Duodenal mucosa (tissue), 2 donors: ENCODE results near the gene CUEDC1.
"Not testable (repeated sequence)": the region's sequence is repeated elsewhere in the genome, so short reads cannot be mapped to it uniquely, and the experiment has no call there.

Experiments
- H3K27ac ChIP-seq: one replicate; pipeline ENCODE4 v1.7.0; 2013; ENCODE audit warnings: low read depth, low read length
- H3K27me3 ChIP-seq, 2 donors: one replicate each; pipeline ENCODE4 v1.7.0; 2013; ENCODE audit warnings: low read length in 2 of 2, control low read depth in 1 of 2; ENCODE audit not compliant: insufficient read depth in 2 of 2, control insufficient read depth in 1 of 2
- H3K36me3 ChIP-seq, 2 donors: one replicate each; pipeline ENCODE4 v1.7.0; 2013; ENCODE audit warnings: low read length in 2 of 2, control low read depth in 1 of 2; ENCODE audit not compliant: insufficient read depth in 2 of 2, control insufficient read depth in 1 of 2
- H3K4me1 ChIP-seq, 2 donors: one replicate each; pipeline ENCODE4 v1.7.0; 2013; ENCODE audit warnings: low read length in 2 of 2, control low read depth in 1 of 2; ENCODE audit not compliant: insufficient read depth in 2 of 2, control insufficient read depth in 1 of 2
- H3K4me3 ChIP-seq, 2 donors: one replicate each; pipeline ENCODE4 v1.7.0; 2013; ENCODE audit warnings: low read length in 2 of 2, low read depth in 1 of 2
- H3K9ac ChIP-seq, 2 donors: one replicate each; pipeline ENCODE4 v1.7.0; 2013; ENCODE audit warnings: low read length in 2 of 2, low read depth in 1 of 2
- H3K9me3 ChIP-seq, 2 donors: one replicate each; pipeline ENCODE4 v1.7.0; 2013; ENCODE audit warnings: low read length in 2 of 2, control low read depth in 1 of 2; ENCODE audit not compliant: control insufficient read depth in 1 of 2

The CUEDC1 gene

GRCh38 chr17:57927048-57927723, 28.0 kb downstream of the CUEDC1 start:
- H3K4me1 ChIP-seq, result peaks cover 10 to 15% of the 10 kb centered on the region in 2 donors

GRCh38 chr17:57926723-57927047, 28.5 kb downstream of the CUEDC1 start:
- H3K9ac ChIP-seq, result no peak overlapping the region
- H3K27ac ChIP-seq, result no peak overlapping the region

More at GRCh38 chr17:57927048-57927723, 28.0 kb downstream of the CUEDC1 start:
- no peak overlapping the region for H3K9ac ChIP-seq
- H3K27me3 ChIP-seq, result no peaks in the 10 kb centered on the region
- H3K4me3 ChIP-seq, result no peak overlapping the region
- no peaks in the 10 kb centered on the region for H3K36me3 ChIP-seq
- no peaks in the 10 kb centered on the region for H3K9me3 ChIP-seq
- H3K27ac ChIP-seq, result no peak overlapping the region

GRCh38 chr17:57925361-57925990, 29.7 kb downstream of the CUEDC1 start:
- Histone ChIP-seq H3K9me3 (no peaks in the 10 kb centered on the region), H3K4me3 (no peak overlapping the region), H3K27me3 (no peaks in the 10 kb centered on the region), H3K27ac (no peak overlapping the region), H3K36me3 (no peaks in the 10 kb centered on the region), H3K9ac (no peak overlapping the region), H3K4me1 (peaks cover 23 to 30% of the 10 kb centered on the region in 2 donors)

More at GRCh38 chr17:57926723-57927047, 28.5 kb downstream of the CUEDC1 start:
- Histone ChIP-seq H3K4me1 (peaks cover 15 to 20% of the 10 kb centered on the region in 2 donors), H3K4me3 (no peak overlapping the region), H3K27me3 (no peaks in the 10 kb centered on the region), H3K36me3 (no peaks in the 10 kb centered on the region), H3K9me3 (no peaks in the 10 kb centered on the region)

GRCh38 chr17:57924677-57925076, 30.5 kb downstream of the CUEDC1 start:
- H3K4me3 ChIP-seq, result no peak overlapping the region
- no peaks in the 10 kb centered on the region for H3K9me3 ChIP-seq
- H3K4me1 ChIP-seq, result peaks cover 23 to 30% of the 10 kb centered on the region in 2 donors
- H3K36me3 ChIP-seq, result no peaks in the 10 kb centered on the region
- no peaks in the 10 kb centered on the region for H3K27me3 ChIP-seq
- no peak overlapping the region for H3K9ac ChIP-seq
- H3K27ac ChIP-seq, result no peak overlapping the region

GRCh38 chr17:57923182-57923872, 31.9 kb downstream of the CUEDC1 start:
- Histone ChIP-seq H3K27ac (no peak overlapping the region), H3K4me1 (peaks cover 23 to 30% of the 10 kb centered on the region in 2 donors)

GRCh38 chr17:57922745-57923144, 32.5 kb downstream of the CUEDC1 start:
- not testable (repeated sequence) for H3K27me3 ChIP-seq, H3K9me3 ChIP-seq, H3K9ac ChIP-seq, H3K4me3 ChIP-seq, H3K27ac ChIP-seq, H3K36me3 ChIP-seq
- H3K4me1 ChIP-seq, result peaks cover 25 to 34% of the 10 kb centered on the region in 2 donors

More at GRCh38 chr17:57923182-57923872, 31.9 kb downstream of the CUEDC1 start:
- Histone ChIP-seq H3K9ac (no peak overlapping the region), H3K4me3 (no peak overlapping the region), H3K27me3 (no peaks in the 10 kb centered on the region), H3K9me3 (no peaks in the 10 kb centered on the region), H3K36me3 (no peaks in the 10 kb centered on the region)

- Histone ChIP-seq H3K4me3 (no peak overlapping the region), H3K36me3 (no peaks in the 10 kb centered on the region), H3K27me3 (no peaks in the 10 kb centered on the region), H3K4me1 (peaks cover 21 to 32% of the 10 kb centered on the region in 2 donors), H3K27ac (no peak overlapping the region), H3K9ac (peak overlapping the region in 1 of 2 donors; percentile 2), H3K9me3 (no peaks in the 10 kb centered on the region)
Observed at GRCh38 chr17:57920916-57921703, 34.1 kb downstream of the CUEDC1 start.

GRCh38 chr17:57919918-57920317, 35.3 kb downstream of the CUEDC1 start:
- Histone ChIP-seq H3K27ac (no peak overlapping the region), H3K9ac (no peak overlapping the region), H3K27me3 (no peaks in the 10 kb centered on the region), H3K4me3 (no peak overlapping the region), H3K9me3 (no peaks in the 10 kb centered on the region), H3K4me1 (peaks cover 21 to 36% of the 10 kb centered on the region in 2 donors), H3K36me3 (no peaks in the 10 kb centered on the region)

GRCh38 chr17:57918017-57918895, 37.0 kb downstream of the CUEDC1 start:
- H3K9me3 ChIP-seq, result no peaks in the 10 kb centered on the region
- no peak overlapping the region for H3K4me3 ChIP-seq
- no peak overlapping the region for H3K27ac ChIP-seq
- H3K27me3 ChIP-seq, result no peaks in the 10 kb centered on the region
- peaks cover 27 to 48% of the 10 kb centered on the region in 2 donors for H3K4me1 ChIP-seq
- H3K36me3 ChIP-seq, result no peaks in the 10 kb centered on the region
- H3K9ac ChIP-seq, result no peak overlapping the region
